ENCODE measurements around the gene DLX2.
A peak's percentile ranks its signal among the peaks of the same experiment; 100 is the strongest.
"Not testable (repeated sequence)": the region's sequence is repeated elsewhere in the genome, so short reads cannot be mapped to it uniquely, and the experiment has no call there.

Gene DLX2

DNA sequence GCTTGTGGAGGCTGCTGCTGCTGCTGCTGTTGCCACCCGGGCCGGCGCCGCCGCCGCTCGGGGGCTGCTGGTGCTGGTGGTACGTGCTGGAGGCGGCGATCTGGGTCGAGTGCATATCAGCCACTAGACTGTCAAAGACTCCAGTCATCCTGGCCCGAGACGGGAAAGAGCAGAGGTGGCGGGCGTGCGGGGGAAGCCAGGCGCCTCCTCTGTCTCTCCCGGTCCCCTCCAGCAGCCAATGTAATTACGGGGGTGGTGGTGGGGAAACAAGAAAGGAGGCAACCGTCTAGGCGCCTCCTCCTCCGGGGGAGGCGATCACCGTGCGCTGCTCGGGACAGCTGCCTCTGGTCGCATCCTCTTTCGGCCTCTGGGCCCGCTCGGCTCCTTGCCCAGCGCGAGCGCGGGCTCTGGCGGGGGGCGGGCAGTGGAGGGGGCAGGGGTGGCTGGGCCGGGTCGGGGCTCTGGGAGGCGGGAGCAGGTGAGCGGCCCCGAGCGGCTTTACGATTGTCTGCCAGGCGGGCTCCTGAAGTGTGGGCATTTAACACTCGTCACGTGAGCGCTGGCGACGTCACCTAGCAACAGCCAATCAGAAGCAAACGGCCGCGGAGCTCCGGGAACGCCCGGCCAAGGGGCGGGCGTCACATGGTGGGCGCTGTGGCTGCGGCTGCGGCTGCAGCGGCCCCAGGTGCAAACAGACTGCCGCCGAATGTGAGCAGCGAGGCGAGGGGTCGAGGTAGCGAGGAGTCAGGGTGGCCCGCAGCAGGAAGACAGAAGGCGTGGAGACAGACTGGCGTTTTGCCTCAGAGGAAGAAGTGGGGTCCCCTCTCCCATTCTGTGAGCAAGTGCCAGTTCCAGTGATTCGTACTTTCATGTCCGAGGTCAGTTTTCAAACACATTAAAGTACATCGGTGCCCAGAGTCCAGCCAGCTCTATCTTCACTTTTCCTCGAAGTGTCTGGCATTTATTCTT lies at the start of gene DLX2:
DLX2 (minus strand) TSS at position 510 of the 969 bp plus-strand sequence; CDS start at position 148, 362 bp downstream.
- peak; percentile 61 for DNase-seq

- DNase-seq: no peak
Measured at GRCh38 chr2:172147944-172148650, 45.4 kb upstream of the DLX2 start.

DNA sequence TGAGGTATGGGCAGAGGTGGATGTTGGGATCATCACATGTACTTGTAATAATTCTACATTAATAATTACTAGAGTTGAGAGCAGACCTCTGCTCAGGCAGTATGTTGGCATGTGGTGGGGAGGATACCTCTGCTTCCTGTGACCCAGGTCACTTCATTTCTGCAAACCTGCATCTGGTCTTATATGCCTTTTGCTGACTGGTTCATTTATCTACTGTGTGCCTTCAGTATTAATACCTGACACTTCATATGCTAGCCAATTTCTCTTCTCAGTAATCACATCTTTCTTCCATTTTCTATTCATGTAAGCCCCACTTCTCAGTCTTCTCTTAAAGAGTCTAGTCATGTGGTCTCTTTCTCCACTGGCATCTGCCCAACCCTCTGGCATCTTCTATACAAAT lies 41.1 kb upstream of the DLX2 start:
- no peak for DNase-seq

DNA sequence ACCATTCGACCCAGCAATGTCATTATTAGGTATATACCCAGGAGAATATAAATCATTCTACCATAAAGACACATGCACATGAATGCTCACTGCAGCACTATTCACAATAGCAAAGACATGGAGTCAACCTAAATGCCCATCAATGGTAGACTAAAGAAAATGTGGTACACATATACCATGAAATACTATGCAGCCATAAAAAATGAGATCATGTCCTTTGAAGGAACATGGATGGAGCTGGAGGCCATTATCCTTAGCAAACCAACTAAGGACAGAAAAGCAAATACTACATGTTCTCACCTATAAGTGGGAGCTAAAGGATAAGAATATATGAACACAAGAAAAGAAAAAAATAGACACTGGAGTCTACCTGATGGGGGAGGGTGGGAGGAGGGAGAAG lies 36.0 kb upstream of the DLX2 start:
- not testable (repeated sequence) for DNase-seq

GRCh38 chr2:172137943-172138342 lies 35.2 kb upstream of the DLX2 start:
- DNase-seq: no peak

GRCh38 chr2:172137109-172137508 lies 34.4 kb upstream of the DLX2 start:
- no peak for DNase-seq

GRCh38 chr2:172135446-172135845 lies 32.7 kb upstream of the DLX2 start:
- DNase-seq: no peak

- DNase-seq: no peak
Measured at GRCh38 chr2:172134270-172134669, 31.6 kb upstream of the DLX2 start.

DNA sequence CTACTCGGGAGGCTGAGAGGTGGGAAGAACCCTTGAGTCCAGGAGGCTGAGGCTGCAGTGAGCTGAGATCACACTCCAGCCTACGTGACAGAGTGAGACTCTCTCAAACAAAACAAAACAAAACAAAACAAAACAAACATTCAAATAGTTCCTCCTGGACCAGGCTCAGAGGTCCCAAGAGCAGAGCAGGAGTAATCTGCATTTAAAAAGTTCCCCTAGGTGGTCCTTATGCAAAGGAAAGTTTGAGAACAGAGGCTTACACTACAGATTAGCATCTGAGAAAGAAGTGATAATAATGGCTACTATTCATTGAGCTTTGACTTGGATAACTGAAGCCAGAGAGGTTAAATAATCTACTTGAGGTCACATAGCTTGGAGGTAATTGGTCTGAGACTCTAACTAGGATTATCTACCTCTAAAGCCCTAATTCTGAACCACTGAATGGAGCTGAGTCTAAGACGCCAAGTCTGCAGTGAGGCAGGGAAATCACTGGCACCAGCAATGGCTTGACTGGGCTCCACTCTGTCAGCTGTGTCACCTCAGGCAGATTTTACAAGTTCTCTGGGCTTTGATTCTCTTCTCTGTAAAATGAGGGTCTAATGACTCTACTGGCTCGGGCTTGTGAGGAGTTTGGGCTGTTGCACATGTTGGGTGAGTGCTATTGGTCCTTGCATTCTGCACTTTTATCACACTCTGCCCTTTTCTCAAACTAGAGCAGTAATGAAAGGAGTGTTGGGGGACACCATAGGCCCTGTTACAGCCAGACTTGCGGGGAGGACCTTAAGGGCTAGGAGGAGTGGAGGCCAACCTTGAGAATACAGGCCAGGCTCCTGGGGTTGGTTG lies 29.2 kb upstream of the DLX2 start:
- DNase-seq: no peak

DNA sequence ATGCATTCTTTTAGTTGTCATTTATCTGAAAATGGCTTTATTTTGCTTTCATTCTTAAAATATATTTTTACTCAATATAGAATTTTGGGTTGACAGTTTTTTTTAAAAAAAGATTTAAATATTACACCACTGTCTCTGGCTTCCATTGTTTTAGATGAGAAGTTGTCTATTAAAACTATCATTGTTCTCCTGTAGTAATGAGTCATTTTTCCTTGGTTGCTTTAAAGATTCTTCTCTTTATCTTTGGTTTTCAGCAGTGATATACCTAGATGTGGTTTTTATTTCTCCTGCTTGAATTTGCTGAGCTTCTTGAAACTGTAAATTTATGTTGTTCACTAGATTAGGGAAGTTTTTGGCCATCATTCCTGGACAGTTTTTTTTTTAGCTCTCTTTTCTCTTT lies 26.7 kb upstream of the DLX2 start:
- no peak for DNase-seq

DNA sequence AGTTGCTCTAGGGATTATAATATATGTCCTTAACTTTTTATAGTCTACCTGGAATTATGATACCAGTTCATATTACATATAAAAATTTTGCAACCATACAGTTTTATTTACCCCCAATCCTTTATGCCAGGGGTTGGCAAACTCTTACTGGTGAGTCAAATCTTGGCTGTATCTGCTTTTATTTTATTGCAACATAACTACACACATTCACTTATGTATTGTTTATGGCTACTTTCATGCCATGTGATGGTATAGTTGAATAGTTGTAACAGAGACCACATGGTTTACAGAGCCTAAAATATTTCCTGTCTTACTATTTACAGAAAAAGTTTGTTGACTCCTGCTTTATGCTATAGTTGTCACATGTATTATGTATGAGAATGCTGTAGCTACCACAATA lies 25.8 kb upstream of the DLX2 start:
- no peak for DNase-seq

- no peak for DNase-seq
Measured at GRCh38 chr2:172120118-172120517, 17.4 kb upstream of the DLX2 start.

GRCh38 chr2:172119089-172119488 lies 16.4 kb upstream of the DLX2 start:
- no peak for DNase-seq

DNA sequence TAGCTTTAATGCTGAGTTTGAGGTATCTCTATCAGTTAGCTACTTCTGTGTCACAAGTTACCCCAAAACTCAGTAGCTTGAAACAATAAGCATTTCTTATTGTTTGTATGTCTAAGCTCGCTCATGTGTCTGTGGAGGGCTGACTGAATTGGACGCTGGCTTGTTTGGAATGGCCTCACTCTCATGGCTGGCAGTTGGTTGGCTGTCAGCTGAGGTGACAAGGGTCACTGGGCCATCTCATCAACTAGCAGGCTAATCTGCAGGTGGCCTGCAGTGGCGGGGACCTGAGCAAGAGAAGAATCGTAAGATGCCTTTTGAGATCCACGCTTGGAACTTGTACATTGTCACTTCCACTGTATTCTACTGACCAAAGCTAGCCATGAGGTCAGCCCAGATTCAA lies 13.4 kb upstream of the DLX2 start:
- DNase-seq: no peak

DNA sequence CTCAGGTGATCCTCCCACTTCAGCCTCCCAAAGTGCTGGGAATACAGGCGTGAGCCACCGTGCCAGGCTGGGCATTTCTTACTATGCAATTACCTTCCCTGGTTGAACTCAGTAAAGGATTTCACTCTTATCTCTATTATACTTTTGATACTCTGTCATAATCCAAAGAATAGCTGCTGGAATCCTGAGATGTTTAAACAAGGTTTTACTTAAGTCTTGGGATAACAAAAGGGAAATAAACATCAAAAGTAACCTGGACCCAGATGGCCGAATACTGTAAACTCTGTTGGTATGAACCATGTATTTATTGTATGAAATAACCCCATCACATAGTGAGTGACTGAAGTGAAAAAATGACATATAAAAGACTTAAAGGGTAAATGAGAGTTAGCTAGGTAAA lies 11.9 kb upstream of the DLX2 start:
- DNase-seq: no peak

- DNase-seq: not testable (repeated sequence)
Measured at GRCh38 chr2:172114176-172114575, 11.5 kb upstream of the DLX2 start.

DNA sequence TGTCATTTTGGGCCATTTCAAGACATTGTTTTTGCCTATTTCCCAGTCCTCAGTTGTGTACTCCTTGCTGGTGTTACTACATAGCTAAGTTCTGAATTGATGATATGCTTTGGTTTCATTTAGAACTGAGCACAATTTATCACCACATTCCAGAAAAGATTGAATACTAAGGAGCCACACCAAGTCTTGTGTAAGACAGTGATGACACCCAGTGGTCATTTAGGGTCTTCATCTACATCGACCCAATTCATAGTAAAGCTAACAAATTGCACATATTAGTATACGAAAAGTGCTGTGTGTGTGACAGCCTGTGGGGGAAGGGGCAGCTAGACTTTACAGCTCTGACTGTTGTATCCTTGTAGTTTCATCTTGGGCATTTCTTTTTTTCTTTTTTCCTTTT lies 10.9 kb upstream of the DLX2 start:
- DNase-seq: no peak

- no peak for DNase-seq
Measured at GRCh38 chr2:172109988-172110811, 7.5 kb upstream of the DLX2 start.

DNA sequence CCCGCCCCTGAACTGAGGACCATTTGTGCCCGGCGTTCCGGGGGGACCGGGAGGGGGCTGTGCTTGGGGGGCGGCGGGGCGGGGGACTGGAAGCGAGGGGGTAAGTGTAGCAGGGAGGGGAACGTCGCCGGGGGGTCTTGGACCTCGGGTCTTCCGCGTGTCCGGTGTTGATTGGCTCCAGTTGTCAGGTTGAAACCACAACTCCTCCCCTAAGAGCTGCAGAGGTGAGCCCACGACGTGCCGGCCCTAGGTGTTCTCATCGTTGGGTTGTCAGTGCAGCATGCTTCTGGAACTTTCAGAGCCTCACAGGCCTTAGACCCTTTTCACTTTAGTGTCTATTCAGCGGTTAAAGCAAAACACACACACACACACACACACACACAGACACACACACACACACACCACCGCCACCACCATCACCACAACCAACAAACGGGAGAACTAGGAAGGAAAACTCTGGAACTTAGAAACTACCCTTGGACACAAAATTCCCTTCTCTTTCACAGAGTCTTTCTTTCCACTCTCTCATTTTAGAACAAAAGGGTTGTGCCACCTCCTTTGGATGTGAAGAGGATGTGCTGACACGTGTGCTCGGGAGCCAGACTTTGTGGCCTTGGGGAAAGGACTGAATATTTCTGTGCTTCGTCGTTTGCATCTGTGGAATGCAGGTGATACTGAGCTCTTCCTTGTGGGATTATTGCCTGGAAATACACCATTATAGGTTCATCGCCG lies 6.7 kb upstream of the DLX2 start:
- DNase-seq: no peak

DNA sequence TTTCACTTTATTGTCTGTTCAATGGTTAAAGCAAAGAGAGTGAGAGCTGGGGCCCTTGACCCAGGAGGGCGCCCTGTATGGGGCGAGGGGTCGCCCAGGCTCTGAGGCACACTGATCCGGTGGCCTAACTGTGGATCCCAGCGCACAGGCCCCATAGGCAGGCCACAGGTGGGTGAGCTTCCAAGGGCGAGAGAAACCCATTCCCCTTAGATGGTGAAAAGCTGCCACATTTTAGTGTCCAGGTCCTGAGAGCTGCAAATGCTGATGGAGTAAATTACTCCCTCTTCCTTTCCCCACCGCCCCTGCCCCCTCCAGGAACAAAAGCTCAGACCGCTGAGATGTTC lies 5.9 kb upstream of the DLX2 start:
- no peak for DNase-seq

Measured in activated CD8-positive, alpha-beta memory T cell treated with anti-CD3 and anti-CD28 coated beads, Interleukin-2, amount 50 U/mL, for 4 hours (primary cell).